ENCODE measurements around the gene A2ML1.

- TF ChIP-seq, protein P1, sequence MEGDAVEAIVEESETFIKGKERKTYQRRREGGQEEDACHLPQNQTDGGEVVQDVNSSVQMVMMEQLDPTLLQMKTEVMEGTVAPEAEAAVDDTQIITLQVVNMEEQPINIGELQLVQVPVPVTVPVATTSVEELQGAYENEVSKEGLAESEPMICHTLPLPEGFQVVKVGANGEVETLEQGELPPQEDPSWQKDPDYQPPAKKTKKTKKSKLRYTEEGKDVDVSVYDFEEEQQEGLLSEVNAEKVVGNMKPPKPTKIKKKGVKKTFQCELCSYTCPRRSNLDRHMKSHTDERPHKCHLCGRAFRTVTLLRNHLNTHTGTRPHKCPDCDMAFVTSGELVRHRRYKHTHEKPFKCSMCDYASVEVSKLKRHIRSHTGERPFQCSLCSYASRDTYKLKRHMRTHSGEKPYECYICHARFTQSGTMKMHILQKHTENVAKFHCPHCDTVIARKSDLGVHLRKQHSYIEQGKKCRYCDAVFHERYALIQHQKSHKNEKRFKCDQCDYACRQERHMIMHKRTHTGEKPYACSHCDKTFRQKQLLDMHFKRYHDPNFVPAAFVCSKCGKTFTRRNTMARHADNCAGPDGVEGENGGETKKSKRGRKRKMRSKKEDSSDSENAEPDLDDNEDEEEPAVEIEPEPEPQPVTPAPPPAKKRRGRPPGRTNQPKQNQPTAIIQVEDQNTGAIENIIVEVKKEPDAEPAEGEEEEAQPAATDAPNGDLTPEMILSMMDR (IDR thresholded peaks at IDR 0.05; ENCODE audit: low read depth, low read length, poor library complexity, severe bottlenecking): no peak
- no peak for TF ChIP-seq EZH2phosphoT487 (IDR thresholded peaks at IDR 0.05; ENCODE audit: borderline replicate concordance, low read length)
Observed at GRCh38 chr12:8855891-8856290, 33.5 kb downstream of the A2ML1 start.
